CD4-positive, alpha-beta T cell treated with Interleukin-21 for 1 hour (primary cell): ENCODE measurements around the gene OSGIN1.

Experiments
- DNase-seq: peaks from one replicate; pipeline ENCODE4 v3.0.0-alpha.2; 2020

The OSGIN1 gene

DNA sequence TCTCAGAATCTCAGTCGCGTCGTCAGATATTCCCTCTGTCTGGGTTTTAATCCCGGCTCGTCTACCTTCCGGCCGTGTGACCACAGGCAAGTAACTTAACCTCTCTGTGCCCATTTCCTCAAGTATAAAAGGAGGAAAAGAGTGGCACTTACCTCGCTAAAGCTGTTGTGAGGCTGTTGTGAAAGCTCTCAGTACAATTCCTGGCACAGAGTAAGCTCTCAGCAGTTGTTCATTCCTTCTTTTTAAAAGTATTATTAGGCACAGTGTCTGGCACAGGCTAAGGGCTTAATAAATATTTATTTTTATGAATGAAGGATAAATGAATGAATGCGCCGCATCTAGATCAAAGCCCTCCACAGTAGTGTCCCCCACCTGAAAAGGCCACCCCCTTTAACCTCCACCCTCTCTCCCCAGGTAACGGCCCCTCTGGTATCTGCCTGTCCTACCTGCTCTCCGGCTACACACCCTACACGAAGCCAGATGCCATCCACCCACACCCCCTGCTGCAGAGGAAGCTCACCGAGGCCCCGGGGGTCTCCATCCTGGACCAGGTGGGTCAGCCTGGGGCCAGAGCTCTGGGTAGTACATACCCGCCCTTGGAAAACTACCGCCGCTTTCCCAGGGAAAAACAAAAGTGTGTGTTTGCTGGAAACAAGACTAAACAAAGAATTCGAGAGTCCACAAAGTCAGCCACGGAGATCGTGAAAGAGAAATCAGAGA lies 6.0 kb downstream of the OSGIN1 start:
- no peak for DNase-seq

GRCh38 chr16:83959656-83960434 lies 6.8 kb downstream of the OSGIN1 start:
- no peak for DNase-seq

DNA sequence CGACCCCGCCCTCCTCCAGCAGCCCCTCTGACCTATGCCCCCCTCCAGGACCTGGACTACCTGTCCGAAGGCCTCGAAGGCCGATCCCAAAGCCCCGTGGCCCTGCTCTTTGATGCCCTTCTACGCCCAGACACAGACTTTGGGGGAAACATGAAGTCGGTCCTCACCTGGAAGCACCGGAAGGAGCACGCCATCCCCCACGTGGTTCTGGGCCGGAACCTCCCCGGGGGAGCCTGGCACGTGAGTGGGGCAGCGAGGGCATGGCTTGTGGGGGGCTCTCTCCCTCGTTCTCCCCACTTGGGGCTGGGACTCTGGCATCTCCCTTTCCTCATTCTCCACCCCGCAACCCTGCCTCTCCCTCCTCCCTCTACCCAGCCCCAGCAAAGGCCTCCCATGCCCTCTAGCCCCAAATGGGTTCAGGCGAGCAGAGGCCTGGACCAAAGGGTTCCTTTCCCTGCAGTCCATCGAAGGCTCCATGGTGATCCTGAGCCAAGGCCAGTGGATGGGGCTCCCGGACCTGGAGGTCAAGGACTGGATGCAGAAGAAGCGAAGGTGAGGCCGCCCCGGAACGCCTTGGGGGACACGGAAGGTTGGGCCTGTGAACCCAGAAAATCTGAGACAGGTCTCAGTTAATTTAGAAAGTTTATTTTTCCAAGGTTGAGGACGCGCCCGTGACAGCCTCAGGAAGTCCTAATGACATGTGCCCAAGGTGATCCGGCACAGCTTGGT lies 7.6 kb downstream of the OSGIN1 start:
- no peak for DNase-seq

DNA sequence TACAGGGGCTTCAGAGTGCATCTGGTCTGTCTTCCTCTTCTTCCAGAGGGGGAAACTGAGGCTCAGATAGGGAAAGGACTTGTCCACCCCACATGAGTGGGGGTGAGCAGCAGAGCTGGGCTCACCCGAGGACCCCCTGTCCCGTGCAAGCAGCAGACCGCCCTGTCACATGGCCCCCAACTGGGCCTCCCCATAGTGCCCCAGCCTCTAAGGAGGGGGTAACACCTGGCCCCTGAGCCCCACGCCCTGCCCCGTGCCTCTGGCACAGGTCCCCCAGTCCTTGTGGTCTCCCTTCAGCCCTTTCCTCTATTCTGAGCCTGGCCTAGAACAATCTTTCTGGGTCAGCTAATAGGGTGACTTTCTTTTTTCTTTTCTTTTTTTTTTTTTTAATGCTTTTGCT lies 8.6 kb downstream of the OSGIN1 start:
- DNase-seq = no peak

DNA sequence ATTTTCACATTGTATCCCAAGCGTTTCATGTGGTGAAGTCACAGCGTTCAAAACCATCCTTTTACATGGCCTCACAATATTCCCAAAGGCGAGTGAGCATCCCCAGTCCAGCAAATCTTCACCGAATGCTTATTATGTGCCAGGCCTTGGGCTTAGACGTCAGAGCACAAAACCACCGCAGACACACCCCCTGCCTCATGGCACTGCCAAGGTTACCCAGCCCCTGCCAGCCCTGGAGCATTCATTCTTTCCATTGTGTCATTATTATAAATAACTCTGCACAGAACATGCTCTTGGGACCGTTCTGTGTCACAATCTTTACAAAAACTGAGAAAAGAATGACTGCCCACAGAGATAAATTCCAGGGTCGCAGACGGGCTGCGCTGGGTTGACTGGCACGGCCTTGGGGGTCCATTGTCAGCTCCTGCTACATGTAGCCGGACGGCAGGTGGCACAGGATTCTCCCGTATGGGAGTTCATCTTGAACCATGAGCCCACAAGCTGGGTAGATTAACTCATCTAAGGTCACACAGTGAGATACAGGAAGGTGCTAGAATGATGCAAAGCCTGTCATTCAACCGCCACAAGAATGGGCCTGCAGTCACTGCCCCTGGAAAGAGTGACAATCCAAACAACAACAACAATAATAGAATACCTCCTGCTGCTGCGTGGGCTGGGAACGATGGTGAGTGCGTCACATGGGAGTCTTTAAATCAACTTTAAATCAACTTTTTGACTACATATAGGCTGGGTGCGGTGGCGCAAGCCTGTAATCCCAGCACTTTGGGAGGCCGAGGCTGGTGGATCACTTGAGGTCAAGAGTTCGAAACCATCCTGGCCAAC lies 10.5 kb downstream of the OSGIN1 start:
- no peak for DNase-seq

GRCh38 chr16:83964684-83965443 lies 11.8 kb downstream of the OSGIN1 start:
- DNase-seq = no peak

DNA sequence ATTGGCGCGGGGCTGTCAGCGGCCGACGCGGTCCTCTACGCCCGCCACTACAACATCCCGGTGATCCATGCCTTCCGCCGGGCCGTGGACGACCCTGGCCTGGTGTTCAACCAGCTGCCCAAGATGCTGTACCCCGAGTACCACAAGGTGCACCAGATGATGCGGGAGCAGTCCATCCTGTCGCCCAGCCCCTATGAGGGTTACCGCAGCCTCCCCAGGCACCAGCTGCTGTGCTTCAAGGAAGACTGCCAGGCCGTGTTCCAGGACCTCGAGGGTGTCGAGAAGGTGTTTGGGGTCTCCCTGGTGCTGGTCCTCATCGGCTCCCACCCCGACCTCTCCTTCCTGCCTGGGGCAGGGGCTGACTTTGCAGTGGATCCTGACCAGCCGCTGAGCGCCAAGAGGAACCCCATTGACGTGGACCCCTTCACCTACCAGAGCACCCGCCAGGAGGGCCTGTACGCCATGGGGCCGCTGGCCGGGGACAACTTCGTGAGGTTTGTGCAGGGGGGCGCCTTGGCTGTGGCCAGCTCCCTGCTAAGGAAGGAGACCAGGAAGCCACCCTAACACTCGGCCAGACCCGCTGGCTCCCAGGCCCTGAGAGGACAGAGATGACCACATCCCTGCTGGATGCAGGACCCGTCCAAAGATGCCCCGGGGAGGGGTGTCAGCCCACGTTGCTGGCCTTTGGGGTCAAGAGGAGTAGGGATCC lies 12.6 kb downstream of the OSGIN1 start:
- DNase-seq = no peak

GRCh38 chr16:83966153-83966696 lies 13.2 kb downstream of the OSGIN1 start:
- no peak for DNase-seq

DNA sequence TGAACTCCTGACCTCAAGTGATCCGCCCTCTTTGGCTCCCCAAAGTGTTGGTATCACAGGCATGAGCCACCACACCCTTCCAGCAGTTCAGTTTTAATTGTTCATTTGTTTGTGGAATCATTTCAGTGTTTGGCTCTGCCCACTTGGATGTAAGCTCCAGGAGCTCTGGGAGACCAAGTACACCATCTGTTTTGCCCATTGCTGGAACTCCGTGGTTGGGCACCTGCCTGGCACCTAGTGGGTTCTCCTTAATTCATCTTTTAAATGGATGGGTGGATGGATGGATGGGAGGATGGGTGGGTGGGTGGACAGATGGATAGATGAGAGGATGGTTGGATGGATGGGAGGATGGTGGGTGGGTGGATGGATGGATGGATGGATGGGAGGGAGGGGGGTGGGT lies 14.1 kb downstream of the OSGIN1 start:
- DNase-seq = no peak

- DNase-seq = no peak
Observed at GRCh38 chr16:83967838-83968305, 14.8 kb downstream of the OSGIN1 start, which contains the start of gene NECAB2. Gene NECAB2 (plus strand): TSS chr16:83968244. CDS start chr16:83968649, 405 bp downstream.

DNA sequence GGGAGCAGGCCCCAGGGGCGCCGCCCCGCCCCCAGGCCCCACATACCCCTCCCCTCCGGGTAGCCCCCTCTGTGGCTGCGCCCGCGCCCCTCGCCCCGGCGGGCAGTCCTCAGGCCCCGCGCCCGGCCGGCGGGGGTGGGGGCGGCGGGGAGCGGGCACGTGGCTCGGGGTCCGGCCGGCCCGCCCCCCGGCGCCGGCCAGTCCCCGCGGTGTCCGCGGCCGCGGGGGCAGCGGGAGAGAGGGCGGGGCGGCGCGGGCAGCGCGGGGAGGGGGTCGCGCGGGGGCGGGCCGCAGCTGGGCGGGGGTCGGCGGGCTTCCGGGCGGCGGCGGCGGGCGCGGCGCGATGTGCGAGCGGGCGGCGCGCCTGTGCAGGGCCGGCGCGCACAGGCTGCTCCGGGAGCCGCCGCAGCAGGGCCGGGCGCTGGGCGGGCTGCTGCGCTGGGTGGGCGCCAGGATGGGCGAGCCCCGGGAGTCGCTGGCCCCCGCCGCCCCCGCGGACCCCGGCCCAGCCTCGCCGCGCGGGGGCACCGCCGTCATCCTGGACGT lies 15.3 kb downstream of the OSGIN1 start:
- no peak for DNase-seq

DNA sequence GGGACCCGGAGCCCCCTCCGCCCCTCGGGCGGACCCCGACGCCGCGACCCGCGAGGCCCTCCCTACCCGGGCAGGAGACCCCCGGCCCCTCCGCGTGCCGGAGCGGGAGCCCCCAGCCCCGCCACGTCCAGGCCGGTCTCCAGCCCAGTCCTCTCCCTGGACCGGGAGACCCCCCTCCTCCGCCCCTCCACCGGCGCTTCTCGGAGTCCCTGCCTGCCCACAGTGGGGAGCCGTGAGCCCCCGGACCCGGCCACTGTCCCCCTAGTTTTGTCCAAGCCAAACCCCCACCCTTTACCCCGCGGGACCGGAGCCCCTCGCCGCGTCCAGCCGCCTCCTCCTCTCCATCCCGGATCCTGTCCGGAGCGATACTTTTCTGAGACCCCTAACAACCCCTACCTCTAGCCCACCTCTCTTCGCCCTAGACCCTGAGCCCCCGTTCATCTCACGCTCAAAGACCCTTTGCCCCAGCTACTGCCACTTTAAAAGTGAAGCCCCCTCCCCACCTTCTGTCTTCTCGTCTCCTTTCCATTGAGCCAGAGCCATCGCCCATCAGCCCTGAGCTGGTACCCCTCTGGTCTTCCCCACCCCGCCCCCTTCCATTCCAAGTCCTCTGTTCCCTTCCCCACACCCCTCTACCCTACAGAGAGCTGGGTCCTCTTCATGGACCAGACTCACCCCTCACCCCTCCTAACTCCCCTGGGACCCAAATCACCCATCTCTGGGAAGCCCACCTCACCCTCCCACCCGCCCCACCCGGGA lies 16.0 kb downstream of the OSGIN1 start:
- DNase-seq = no peak

GRCh38 chr16:83969771-83970429 lies 16.9 kb downstream of the OSGIN1 start:
- no peak for DNase-seq

GRCh38 chr16:83970430-83970815 lies 17.4 kb downstream of the OSGIN1 start:
- no peak for DNase-seq

DNA sequence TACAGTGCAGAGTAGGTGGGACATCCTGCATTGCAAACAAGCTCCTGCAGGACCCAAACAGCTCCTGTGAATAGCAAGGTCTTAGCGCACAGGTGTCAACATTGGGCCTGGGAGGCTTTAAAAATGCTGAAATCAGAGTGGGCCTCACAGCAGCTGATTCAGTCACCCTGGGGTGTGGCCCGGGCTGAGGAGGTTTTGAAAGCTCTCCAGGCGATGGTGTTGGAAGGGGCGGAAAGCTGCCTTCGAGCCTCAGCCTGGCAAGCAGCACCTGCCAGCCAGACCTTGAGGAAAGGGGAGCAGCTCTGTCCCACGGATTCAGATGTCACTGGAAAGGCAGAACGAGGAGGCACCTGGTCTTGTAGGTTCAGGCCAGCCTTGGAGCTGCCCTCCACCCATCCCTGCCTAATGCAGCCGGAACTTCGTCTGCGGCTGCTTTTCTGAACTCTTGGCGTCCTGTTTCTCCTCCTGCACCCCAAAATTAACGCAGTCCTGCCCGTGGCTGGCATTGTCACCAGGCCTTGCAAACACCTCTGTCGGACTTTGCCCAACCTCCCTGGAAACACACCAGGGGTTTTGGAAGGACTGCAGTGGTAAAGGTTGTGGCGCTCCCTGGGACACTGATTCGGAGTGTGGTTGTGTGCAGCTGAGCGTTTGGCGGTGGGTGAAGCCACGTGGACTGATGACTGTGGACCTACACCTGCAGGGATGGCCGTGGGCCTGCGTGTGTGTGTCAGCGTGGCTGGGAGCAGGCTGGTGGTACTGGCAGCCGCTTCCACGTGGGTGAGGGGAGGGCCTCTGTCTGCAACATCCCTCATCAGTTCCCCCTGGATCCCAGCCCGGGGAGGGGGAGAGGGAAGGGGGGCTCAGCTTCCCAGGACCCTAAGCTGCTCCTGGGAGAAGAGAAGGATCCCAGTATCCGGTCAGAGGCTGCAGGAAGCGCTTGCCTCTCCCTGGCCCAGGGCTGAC lies 18.4 kb downstream of the OSGIN1 start:
- no peak for DNase-seq

- no peak for DNase-seq
Observed at GRCh38 chr16:83972256-83973008, 19.4 kb downstream of the OSGIN1 start.

GRCh38 chr16:83973077-83973476 lies 20.0 kb downstream of the OSGIN1 start:
- no peak for DNase-seq
